GM12801 (cell line): ENCODE data around the gene TLE4.

Experiments used
- CTCF ChIP-seq: IDR thresholded peaks from one replicate; pipeline ENCODE4 v1.5.1; 2011; ENCODE audit warnings: control low read depth; ENCODE audit not compliant: insufficient read length; ENCODE audit errors: extremely low read depth

Gene TLE4

DNA sequence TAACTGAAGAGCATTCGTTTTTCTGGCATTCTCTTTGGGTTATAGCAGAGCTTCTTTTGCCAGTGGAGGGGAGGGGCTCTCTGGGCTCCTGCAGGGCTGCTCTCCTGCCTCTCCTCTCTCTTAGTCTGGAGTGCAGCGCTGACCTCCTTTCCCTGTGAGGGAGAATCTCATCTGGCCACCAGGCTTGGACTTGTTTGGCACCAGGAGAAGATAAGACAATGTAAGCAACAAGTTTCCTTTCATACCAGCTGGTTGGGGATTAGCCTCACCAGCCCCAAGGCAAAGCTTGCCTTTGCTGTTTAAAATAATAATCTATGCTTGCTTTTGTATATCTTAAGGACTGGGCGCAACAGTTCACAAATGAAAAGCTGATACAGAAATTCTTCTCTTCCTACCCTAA lies 196.4 kb downstream of the TLE4 start:
- no peak for TF ChIP-seq CTCF

DNA sequence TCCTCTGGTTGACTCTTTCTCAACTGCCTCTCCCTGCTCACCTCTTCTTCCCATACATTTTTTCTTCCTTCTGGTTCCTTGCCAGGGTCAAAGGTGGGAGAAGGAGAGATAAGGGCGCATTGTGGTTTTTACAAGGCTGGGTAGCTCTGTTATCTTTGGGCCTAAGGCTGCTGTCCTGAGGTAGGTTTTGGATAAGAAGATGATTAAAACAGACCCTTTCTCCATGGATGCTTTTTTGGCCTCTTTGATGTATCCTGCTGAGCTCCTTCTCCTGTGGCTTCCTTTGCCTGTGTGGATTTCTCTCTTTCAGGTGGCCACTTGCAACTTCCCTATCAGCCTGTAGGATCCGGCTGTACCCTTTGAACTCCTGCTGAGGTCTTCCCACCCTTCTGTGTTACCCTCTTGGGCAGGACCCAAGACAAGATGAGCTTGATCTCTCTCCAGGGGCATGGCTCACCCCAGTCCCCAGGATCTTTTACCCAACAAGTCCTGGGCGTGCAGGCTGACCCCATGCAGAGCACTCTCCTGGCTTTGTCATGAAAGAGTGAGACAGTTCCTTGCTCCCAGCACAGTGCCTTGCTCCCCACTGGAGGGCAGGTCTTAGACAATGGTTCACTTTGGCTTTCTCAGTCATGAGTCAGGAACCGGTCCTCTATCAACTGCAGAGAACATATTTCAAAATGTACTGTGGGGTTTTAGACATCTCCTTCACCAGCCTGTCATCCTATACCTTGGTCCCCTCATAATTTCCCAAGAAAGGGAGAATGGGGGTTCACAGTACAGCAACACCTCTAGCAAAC lies 197.9 kb downstream of the TLE4 start:
- no peak for TF ChIP-seq CTCF

- TF ChIP-seq CTCF, result no peak
Measured at GRCh38 chr9:79774356-79774755, 202.6 kb downstream of the TLE4 start.
